Sigmoid colon (tissue), 4 donors: ENCODE data around the gene PRM2.

Experiments
- EP300 ChIP-seq, 4 donors: sonication (generic); formaldehyde crosslinking; IDR thresholded peaks; one replicate each; pipeline ENCODE4 v1.6.1; 2017; ENCODE audit warnings: antibody characterized with exemption in 4 of 4
- POLR2A ChIP-seq, 2 donors: fragments of 450-650 bp; IDR thresholded peaks; one replicate each; pipeline ENCODE4 v1.6.1; 2016; ENCODE audit warnings: antibody characterized with exemption in 2 of 2, mild to moderate bottlenecking in 2 of 2, moderate library complexity in 2 of 2
- POLR2AphosphoS5 ChIP-seq, 4 donors: sonication (generic); formaldehyde crosslinking; IDR thresholded peaks; one replicate each; pipeline ENCODE4 v1.6.1; 2017; ENCODE audit warnings: antibody characterized with exemption in 4 of 4
- TF ChIP-seq, protein P1 (sequence below), 4 experiments: fragments of 450-650 bp in 3 of 4; fragments of 200-600 bp in 1 of 4; IDR thresholded peaks; one replicate each; pipeline ENCODE4 v1.5.1; 2016 to 2019; ENCODE audit warnings: antibody characterized with exemption in 4 of 4, mild to moderate bottlenecking in 3 of 4, moderate library complexity in 2 of 4

DNA sequence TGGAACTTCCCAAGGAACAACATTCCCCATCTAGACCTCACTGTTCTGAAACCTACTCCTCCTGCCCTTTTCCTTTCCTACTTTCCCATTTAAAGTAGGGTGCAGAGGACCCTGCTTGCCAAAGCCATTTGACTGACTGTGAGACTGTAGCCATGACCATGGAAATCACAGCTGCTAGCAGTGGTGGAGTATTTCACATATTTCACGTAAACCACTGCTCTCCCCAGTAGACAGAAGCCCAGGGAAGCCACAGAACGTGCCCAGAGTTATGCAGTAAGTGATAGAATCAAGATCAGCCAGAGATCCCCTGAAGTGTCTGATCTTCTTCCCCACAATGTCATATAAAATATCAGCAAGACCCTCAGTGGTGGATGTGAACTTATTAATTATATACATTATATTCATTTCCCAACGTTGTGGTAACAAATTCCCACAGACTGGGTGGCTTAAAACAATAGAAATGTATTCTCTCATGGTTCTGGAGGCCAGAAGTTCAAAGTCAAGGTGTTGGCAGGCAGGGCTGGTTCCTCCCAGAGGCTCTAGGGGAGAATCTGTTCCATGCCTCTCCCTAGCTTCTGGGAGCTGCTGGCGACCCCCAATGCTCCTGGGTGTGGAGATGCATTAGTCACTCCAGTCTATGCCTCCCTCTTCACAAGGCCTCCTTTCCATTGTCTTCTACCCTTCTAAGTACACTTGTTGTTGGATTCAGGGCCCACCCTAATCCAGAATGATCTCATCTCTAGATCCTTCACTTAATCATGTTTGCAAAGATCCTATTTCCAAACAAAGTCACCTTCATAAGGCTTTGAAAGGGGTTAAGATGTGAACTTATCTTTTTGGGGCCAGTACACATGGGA lies 25.6 kb upstream of the PRM2 start:
- no peak for TF ChIP-seq POLR2AphosphoS5 (IDR thresholded peaks at IDR 0.05)
- TF ChIP-seq, protein P1, sequence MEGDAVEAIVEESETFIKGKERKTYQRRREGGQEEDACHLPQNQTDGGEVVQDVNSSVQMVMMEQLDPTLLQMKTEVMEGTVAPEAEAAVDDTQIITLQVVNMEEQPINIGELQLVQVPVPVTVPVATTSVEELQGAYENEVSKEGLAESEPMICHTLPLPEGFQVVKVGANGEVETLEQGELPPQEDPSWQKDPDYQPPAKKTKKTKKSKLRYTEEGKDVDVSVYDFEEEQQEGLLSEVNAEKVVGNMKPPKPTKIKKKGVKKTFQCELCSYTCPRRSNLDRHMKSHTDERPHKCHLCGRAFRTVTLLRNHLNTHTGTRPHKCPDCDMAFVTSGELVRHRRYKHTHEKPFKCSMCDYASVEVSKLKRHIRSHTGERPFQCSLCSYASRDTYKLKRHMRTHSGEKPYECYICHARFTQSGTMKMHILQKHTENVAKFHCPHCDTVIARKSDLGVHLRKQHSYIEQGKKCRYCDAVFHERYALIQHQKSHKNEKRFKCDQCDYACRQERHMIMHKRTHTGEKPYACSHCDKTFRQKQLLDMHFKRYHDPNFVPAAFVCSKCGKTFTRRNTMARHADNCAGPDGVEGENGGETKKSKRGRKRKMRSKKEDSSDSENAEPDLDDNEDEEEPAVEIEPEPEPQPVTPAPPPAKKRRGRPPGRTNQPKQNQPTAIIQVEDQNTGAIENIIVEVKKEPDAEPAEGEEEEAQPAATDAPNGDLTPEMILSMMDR (IDR thresholded peaks at IDR 0.05): no peak
- TF ChIP-seq POLR2A (IDR thresholded peaks at IDR 0.05): no peak
- TF ChIP-seq EP300 (IDR thresholded peaks at IDR 0.05): no peak
